CD1c-positive myeloid dendritic cell (primary cell): ENCODE results near the gene CHIA.

Experiments
- DNase-seq: peaks from one replicate; pipeline ENCODE4 v3.0.0-alpha.2; 2016; ENCODE audit errors: extremely low spot score

The CHIA gene

GRCh38 chr1:111290630-111291029 lies at the start of gene CHIA:
CHIA (plus strand) TSS chr1:111290851; CDS start chr1:111310468, 19,617 bp downstream.
- DNase-seq: no peak

GRCh38 chr1:111241797-111242196 lies 48.9 kb upstream of the CHIA start:
- no peak for DNase-seq

- no peak for DNase-seq
Observed at GRCh38 chr1:111242805-111243523, 47.7 kb upstream of the CHIA start.

- no peak for DNase-seq
Observed at GRCh38 chr1:111247125-111247838, 43.4 kb upstream of the CHIA start.

- no peak for DNase-seq
Observed at GRCh38 chr1:111249960-111250359, 40.7 kb upstream of the CHIA start.

- no peak for DNase-seq
Observed at GRCh38 chr1:111251570-111251969, 39.1 kb upstream of the CHIA start.

- no peak for DNase-seq
Observed at GRCh38 chr1:111252786-111253185, 37.9 kb upstream of the CHIA start.

GRCh38 chr1:111253876-111254275 lies 36.8 kb upstream of the CHIA start:
- DNase-seq: no peak

- DNase-seq: no peak
Observed at GRCh38 chr1:111256988-111257658, 33.5 kb upstream of the CHIA start.

- no peak for DNase-seq
Observed at GRCh38 chr1:111267801-111268508, 22.7 kb upstream of the CHIA start.

- DNase-seq: no peak
Observed at GRCh38 chr1:111269825-111270406, 20.7 kb upstream of the CHIA start.

- DNase-seq: no peak
Observed at GRCh38 chr1:111270771-111271463, 19.7 kb upstream of the CHIA start.

- DNase-seq: no peak
Observed at GRCh38 chr1:111271464-111271801, 19.2 kb upstream of the CHIA start.

GRCh38 chr1:111272081-111272480 lies 18.6 kb upstream of the CHIA start:
- no peak for DNase-seq

- DNase-seq: no peak
Observed at GRCh38 chr1:111274653-111275052, 16.0 kb upstream of the CHIA start.

GRCh38 chr1:111275079-111275478 lies 15.6 kb upstream of the CHIA start:
- DNase-seq: no peak

GRCh38 chr1:111275780-111276433 lies 14.7 kb upstream of the CHIA start:
- no peak for DNase-seq

GRCh38 chr1:111279144-111279543 lies 11.5 kb upstream of the CHIA start:
- no peak for DNase-seq

- no peak for DNase-seq
Observed at GRCh38 chr1:111280267-111280666, 10.4 kb upstream of the CHIA start.

- no peak for DNase-seq
Observed at GRCh38 chr1:111281411-111281810, 9.2 kb upstream of the CHIA start.

- no peak for DNase-seq
Observed at GRCh38 chr1:111283838-111284237, 6.8 kb upstream of the CHIA start.
